ENCODE data around the gene NTF4.

Gene NTF4

GRCh38 chr19:49101160-49101559 lies 36.5 kb upstream of the NTF4 start:
- in situ Hi-C loops (cut with MboI; ENCODE audit: low pct_unique_long_range_greater_than_20kb, low sequenced_read_pairs, unreplicated experiment), result no loop called here
- TF ChIP-seq CTCF (IDR thresholded peaks at IDR 0.05; ENCODE audit: extremely low read depth, insufficient read depth, missing control alignments), result no peak
- DNase-seq (ENCODE audit: low spot score), result no peak

- no peak for DNase-seq (ENCODE audit: low spot score)
- in situ Hi-C loops (cut with MboI; ENCODE audit: low pct_unique_long_range_greater_than_20kb, low sequenced_read_pairs, unreplicated experiment), result no loop called here
- TF ChIP-seq CTCF (IDR thresholded peaks at IDR 0.05; ENCODE audit: extremely low read depth, insufficient read depth, missing control alignments), result no peak
Measured at GRCh38 chr19:49098795-49099194, 34.2 kb upstream of the NTF4 start.

- in situ Hi-C loops (cut with MboI; ENCODE audit: low pct_unique_long_range_greater_than_20kb, low sequenced_read_pairs, unreplicated experiment), result no loop called here
- DNase-seq (ENCODE audit: low spot score), result peak; percentile 85
- TF ChIP-seq CTCF (IDR thresholded peaks at IDR 0.05; ENCODE audit: extremely low read depth, insufficient read depth, missing control alignments), result peak; percentile 98
Measured at GRCh38 chr19:49097453-49098288, 33.1 kb upstream of the NTF4 start.

- in situ Hi-C loops (cut with MboI; ENCODE audit: low pct_unique_long_range_greater_than_20kb, low sequenced_read_pairs, unreplicated experiment), result no loop called here
- TF ChIP-seq CTCF (IDR thresholded peaks at IDR 0.05; ENCODE audit: extremely low read depth, insufficient read depth, missing control alignments), result no peak
- no peak for DNase-seq (ENCODE audit: low spot score)
Measured at GRCh38 chr19:49094505-49095482, 30.2 kb upstream of the NTF4 start.

GRCh38 chr19:49092686-49093085 lies 28.1 kb upstream of the NTF4 start:
- in situ Hi-C loops (cut with MboI; ENCODE audit: low pct_unique_long_range_greater_than_20kb, low sequenced_read_pairs, unreplicated experiment), result no loop called here
- no peak for TF ChIP-seq CTCF (IDR thresholded peaks at IDR 0.05; ENCODE audit: extremely low read depth, insufficient read depth, missing control alignments)

GRCh38 chr19:49091391-49092038 lies 26.9 kb upstream of the NTF4 start:
- DNase-seq (ENCODE audit: low spot score), result no peak
- no peak for TF ChIP-seq CTCF (IDR thresholded peaks at IDR 0.05; ENCODE audit: extremely low read depth, insufficient read depth, missing control alignments)
- in situ Hi-C loops (cut with MboI; ENCODE audit: low pct_unique_long_range_greater_than_20kb, low sequenced_read_pairs, unreplicated experiment), result no loop called here

More at GRCh38 chr19:49092686-49093085, 28.1 kb upstream of the NTF4 start:
- DNase-seq (ENCODE audit: low spot score), result no peak
